Activated T-helper 1 cell treated with anti-CD3 and anti-CD28 coated beads, Interleukin-2, amount 50 U/mL, for 16 hours (primary cell): ENCODE results near the gene MFSD6.
A peak's percentile ranks its signal among the peaks of the same experiment; 100 is the strongest.

Experiments
- DNase-seq, 2 donors: peaks; one replicate each; pipeline ENCODE4 v3.0.0-alpha.2; 2020; ENCODE audit warnings: low read depth in 1 of 2, low spot score in 1 of 2

The MFSD6 gene

GRCh38 chr2:190528521-190529001, 120.4 kb downstream of the MFSD6 start:
- no peak for DNase-seq

- DNase-seq: no peak
Measured at GRCh38 chr2:190529486-190530247, 121.5 kb downstream of the MFSD6 start.

- no peak for DNase-seq
Measured at GRCh38 chr2:190530248-190530900, 122.2 kb downstream of the MFSD6 start.

DNA sequence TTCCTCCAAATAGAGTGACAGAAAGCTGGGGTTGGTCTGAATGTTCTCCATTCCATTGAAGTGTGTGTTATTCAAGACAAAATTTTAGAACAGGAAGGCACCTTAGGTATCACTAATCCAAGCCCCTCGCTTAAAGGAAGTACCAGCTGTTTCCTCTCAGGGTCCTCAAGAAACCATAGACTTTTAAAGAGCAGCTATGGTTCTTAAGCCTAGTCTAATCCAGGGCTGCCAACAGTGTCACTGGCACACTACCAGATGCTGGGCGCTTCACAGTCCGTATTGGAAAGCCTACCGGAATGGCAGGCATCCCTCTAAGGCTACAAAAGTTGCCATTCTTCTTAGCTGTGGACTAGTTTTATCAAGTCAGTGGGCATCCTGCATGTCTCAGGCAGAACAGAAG, 124.4 kb downstream of the MFSD6 start:
- DNase-seq: no peak

- DNase-seq: no peak
Measured at GRCh38 chr2:190533175-190533967, 125.2 kb downstream of the MFSD6 start.

DNA sequence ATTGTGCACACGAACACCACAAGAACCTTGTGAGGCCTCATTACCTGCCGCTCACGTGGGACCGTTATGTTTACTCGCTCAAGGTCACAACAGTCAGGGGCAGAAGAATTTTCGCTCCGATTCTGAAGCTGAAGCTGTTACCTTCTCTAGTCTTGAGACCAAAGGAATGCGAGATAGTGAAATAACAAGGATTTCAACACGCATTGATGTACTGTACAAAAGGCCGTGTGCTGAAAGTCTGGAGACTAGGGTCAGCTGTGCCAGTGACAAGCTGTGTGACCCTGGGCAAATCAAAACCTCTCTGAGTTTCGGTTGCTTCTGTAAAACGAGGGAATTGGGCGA, 125.8 kb downstream of the MFSD6 start:
- DNase-seq: peak; percentile 15 to 23

GRCh38 chr2:190534310-190535120, 126.4 kb downstream of the MFSD6 start, which contains the start of gene NEMP2:
Gene NEMP2, minus strand, starts transcription at chr2:190534722. Its CDS starts 67 bp downstream, at chr2:190534655.
- DNase-seq: peak; percentile 61 to 69

DNA sequence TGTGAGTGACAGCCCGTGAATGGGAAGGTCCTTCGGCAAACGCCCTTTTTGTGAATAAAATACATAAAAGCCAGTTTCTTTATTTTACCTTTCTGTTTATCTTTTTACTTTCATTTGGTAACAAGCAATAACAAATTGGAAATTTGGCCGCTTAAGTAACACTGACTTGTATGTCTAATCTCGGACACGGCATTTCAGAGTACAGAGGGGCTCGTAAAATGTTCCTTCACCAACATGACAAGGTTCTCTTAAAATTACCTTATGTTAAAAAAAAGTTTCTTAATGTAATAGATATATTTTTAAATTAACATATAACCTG, 126.9 kb downstream of the MFSD6 start:
- DNase-seq: no peak

- no peak for DNase-seq
Measured at GRCh38 chr2:190535586-190535985, 127.4 kb downstream of the MFSD6 start.

GRCh38 chr2:190537765-190538164, 129.6 kb downstream of the MFSD6 start:
- no peak for DNase-seq

- DNase-seq: no peak
Measured at GRCh38 chr2:190538201-190538600, 130.0 kb downstream of the MFSD6 start.

- no peak for DNase-seq
Measured at GRCh38 chr2:190540048-190540447, 131.9 kb downstream of the MFSD6 start.

GRCh38 chr2:190545093-190545492, 136.9 kb downstream of the MFSD6 start:
- DNase-seq: no peak

- DNase-seq: no peak
Measured at GRCh38 chr2:190545555-190546385, 137.6 kb downstream of the MFSD6 start.

GRCh38 chr2:190546734-190547133, 138.6 kb downstream of the MFSD6 start:
- DNase-seq: no peak

DNA sequence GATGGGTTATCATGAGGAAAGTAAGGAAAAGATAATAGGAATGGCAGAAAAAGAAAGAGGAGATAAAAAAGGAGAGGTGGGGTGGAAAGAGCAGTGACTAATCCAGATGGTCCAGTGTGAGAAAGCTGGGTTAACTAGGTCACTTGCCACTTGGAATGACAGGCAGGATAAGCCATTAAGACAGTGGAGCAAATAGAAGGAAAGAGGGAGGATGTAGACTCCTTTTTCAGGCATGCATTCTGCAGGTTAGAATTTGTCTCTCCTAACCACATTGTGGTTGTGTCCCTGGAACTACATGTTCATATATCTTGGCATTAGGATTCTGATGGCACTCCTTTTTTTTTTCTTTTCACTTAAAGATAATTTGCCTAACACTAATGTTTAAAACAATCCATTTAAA, 139.7 kb downstream of the MFSD6 start:
- DNase-seq: no peak

DNA sequence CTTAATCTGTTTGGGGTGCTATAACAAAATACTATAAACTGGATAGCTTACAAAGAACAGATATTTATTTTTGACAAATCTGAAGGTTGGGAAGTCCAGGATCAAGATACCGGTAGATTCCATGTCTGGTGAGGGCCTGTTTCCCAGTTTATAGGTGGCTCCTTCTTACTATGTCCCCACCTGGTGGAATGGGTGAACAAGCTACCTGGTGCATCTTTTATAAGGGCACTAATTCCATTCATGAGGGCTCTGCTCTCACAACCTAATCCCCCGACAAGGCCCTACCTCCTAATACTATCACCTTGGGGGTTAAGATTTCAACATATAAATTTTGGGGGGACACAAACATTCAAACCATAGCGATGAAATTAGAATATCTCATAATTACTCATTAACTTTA, 142.0 kb downstream of the MFSD6 start:
- no peak for DNase-seq
